Measurements from ENCODE around the gene ACACA. TPM values are rescaled to one million over a fixed set of nuclear protein-coding genes. Genes with fewer than 3 reads are reported as not detected.

The ACACA gene
- total and polyA plus RNA-seq, 2 donors from 2014 or later, result 13.8 to 34.9 TPM

GRCh38 chr17:37065486-37066321, 340.9 kb downstream of the ACACA start:
- H3K4me1 ChIP-seq (ENCODE audit: control insufficient read depth in 2 of 3, insufficient read depth in 2 of 3, low read depth in 1 of 3, low read length in 3 of 3), result peaks cover 0 to 9% (median 8%) of the 10 kb centered on the region in 3 donors
- no peaks in the 10 kb centered on the region for H3K36me3 ChIP-seq (ENCODE audit: control insufficient read depth in 2 of 3, insufficient read depth in 3 of 3, low read length in 3 of 3)
- DNase-seq (no peak), FAIRE-seq (no peak)
- H3K9ac ChIP-seq (ENCODE audit: low read length in 3 of 3), result no peak overlapping the region
- no peak overlapping the region for H3K27ac ChIP-seq (ENCODE audit: low read depth in 2 of 2, low read length in 2 of 2)
- no peak for TF ChIP-seq CTCF (IDR thresholded peaks at IDR 0.05; ENCODE audit: borderline replicate concordance, extremely low read depth, insufficient read depth)
- intact Hi-C loops (cut with DNase I), result no loop called here
- H3K4me3 ChIP-seq (ENCODE audit: low read length in 3 of 3), result no peak overlapping the region
- H3K9me3 ChIP-seq (ENCODE audit: control insufficient read depth in 2 of 3, insufficient read depth in 1 of 3, low read length in 3 of 3), result no peaks in the 10 kb centered on the region
- H3K27me3 ChIP-seq (ENCODE audit: control insufficient read depth, insufficient read depth, low read length), result no peaks in the 10 kb centered on the region

GRCh38 chr17:37064956-37065355, 341.7 kb downstream of the ACACA start:
- Histone ChIP-seq H3K27ac (ENCODE audit: low read depth in 2 of 2, low read length in 2 of 2) (no peak overlapping the region), H3K4me3 (ENCODE audit: low read length in 3 of 3) (no peak overlapping the region), H3K27me3 (ENCODE audit: control insufficient read depth, insufficient read depth, low read length) (no peaks in the 10 kb centered on the region), H3K9ac (ENCODE audit: low read length in 3 of 3) (no peak overlapping the region), H3K9me3 (ENCODE audit: control insufficient read depth in 2 of 3, insufficient read depth in 1 of 3, low read length in 3 of 3) (no peaks in the 10 kb centered on the region), H3K4me1 (ENCODE audit: control insufficient read depth in 2 of 3, insufficient read depth in 2 of 3, low read depth in 1 of 3, low read length in 3 of 3) (peaks cover 0 to 9% (median 8%) of the 10 kb centered on the region in 3 donors), H3K36me3 (ENCODE audit: control insufficient read depth in 2 of 3, insufficient read depth in 3 of 3, low read length in 3 of 3) (no peaks in the 10 kb centered on the region)
- FAIRE-seq, result no peak
- no peak for TF ChIP-seq CTCF (IDR thresholded peaks at IDR 0.05; ENCODE audit: borderline replicate concordance, extremely low read depth, insufficient read depth)
- DNase-seq, result no peak
- intact Hi-C loops (cut with DNase I), result no loop called here

GRCh38 chr17:37064206-37064605, 342.4 kb downstream of the ACACA start:
- Histone ChIP-seq H3K4me3 (ENCODE audit: low read length in 3 of 3) (no peak overlapping the region), H3K9ac (ENCODE audit: low read length in 3 of 3) (no peak overlapping the region), H3K27me3 (ENCODE audit: control insufficient read depth, insufficient read depth, low read length) (no peaks in the 10 kb centered on the region), H3K9me3 (ENCODE audit: control insufficient read depth in 2 of 3, insufficient read depth in 1 of 3, low read length in 3 of 3) (no peaks in the 10 kb centered on the region), H3K36me3 (ENCODE audit: control insufficient read depth in 2 of 3, insufficient read depth in 3 of 3, low read length in 3 of 3) (no peaks in the 10 kb centered on the region), H3K4me1 (ENCODE audit: control insufficient read depth in 2 of 3, insufficient read depth in 2 of 3, low read depth in 1 of 3, low read length in 3 of 3) (peaks cover 0 to 9% (median 8%) of the 10 kb centered on the region in 3 donors), H3K27ac (ENCODE audit: low read depth in 2 of 2, low read length in 2 of 2) (no peak overlapping the region)
- intact Hi-C loops (cut with DNase I), result no loop called here
- DNase-seq (peak in 1 of 5 donors; percentile 31), FAIRE-seq (no peak)
- no peak for TF ChIP-seq CTCF (IDR thresholded peaks at IDR 0.05; ENCODE audit: borderline replicate concordance, extremely low read depth, insufficient read depth)

All from kidney (tissue), 14 donors.